HepG2 (cell line): ENCODE measurements around the gene SDR42E2. TPM values are rescaled to one million over a fixed set of nuclear protein-coding genes. Genes with fewer than 3 reads are reported as not detected.

ENCODE experiments used
- ATAC-seq: fragments of 200-7000 bp; cut with Tn5 transposase; 3 replicates; pipeline ENCODE4 v1.9.1; 2020; ENCODE audit warnings: mild to moderate bottlenecking, moderate library complexity
- BruUV-seq: library from RNA; stranded (reverse); fragments of 400-500 nt; replicated peaks from 2 replicates; lab custom pipeline; 2021; lab: Mats Ljungman, UMichigan
- CTCF ChIA-PET: fragments of 300-600 bp; formaldehyde crosslinking; extraction: SDS; loops from one replicate; lab custom pipeline; 2021; ENCODE audit warnings: low total read pairs, inconsistent platforms, low intra/inter-chr PET ratio; lab: Yijun Ruan, JAX
- POLR2A ChIA-PET: fragments of 350-600 bp; sonication (Branson Sonifier 250); formaldehyde crosslinking; loops from one replicate; lab custom pipeline; 2020; ENCODE audit warnings: antibody characterized with exemption, inconsistent platforms; lab: Yijun Ruan, JAX
- DNase-seq: peaks from one replicate; pipeline ENCODE4 v3.0.0-alpha.2; 2015; ENCODE audit warnings: low spot score
- FAIRE-seq: peaks from 3 replicates; lab custom pipeline; 2011; peaks lifted over from hg19 to GRCh38; lab: Jason Lieb, UNC
- H2AFZ ChIP-seq: one replicate; pipeline ENCODE4 v1.6.1; 2011; ENCODE audit warnings: low read length, inconsistent platforms
- H3K27ac ChIP-seq: fragments of 300-600 bp; 3 replicates; pipeline ENCODE4 v1.8.0; 2011; ENCODE audit warnings: mixed run types, mild to moderate bottlenecking, mixed read lengths, low read length, inconsistent platforms; ENCODE audit not compliant: insufficient read depth; ENCODE audit errors: extremely low read length
- H3K27me3 ChIP-seq, 2 experiments: fragments of 200-600 bp in 1 of 2; 2 replicates in 1 of 2; 3 replicates in 1 of 2; pipeline versions ENCODE4 v1.6.0 to v1.8.0; 2011; ENCODE audit warnings: low read length in 2 of 2, mild to moderate bottlenecking in 2 of 2, moderate library complexity in 2 of 2, inconsistent platforms in 1 of 2; ENCODE audit not compliant: insufficient read depth in 2 of 2, control insufficient read depth in 1 of 2
- H3K36me3 ChIP-seq, 2 experiments: fragments of 200-600 bp in 1 of 2; replicated peaks in 1 of 2; 2 replicates in 1 of 2; 3 replicates in 1 of 2; pipeline versions ENCODE4 v1.5.1 to v1.8.0; 2011; ENCODE audit warnings: low read length in 2 of 2, inconsistent platforms in 1 of 2; ENCODE audit not compliant: insufficient read depth in 2 of 2, control insufficient read depth in 1 of 2
- H3K4me1 ChIP-seq: 2 replicates; pipeline ENCODE4 v1.5.1; 2012; ENCODE audit warnings: low read length, inconsistent platforms; ENCODE audit not compliant: insufficient read depth
- H3K4me2 ChIP-seq: 2 replicates; pipeline ENCODE4 v1.6.0; 2011; ENCODE audit warnings: low read depth, low read length, inconsistent platforms
- H3K4me3 ChIP-seq, 3 experiments: fragments of 200-600 bp in 1 of 3; sonication (generic), shearing (Covaris generic) in 1 of 3; replicated peaks in 1 of 3; 2 replicates each; pipeline ENCODE4 v1.5.1; 2011 to 2016; ENCODE audit warnings: low read length in 3 of 3, inconsistent platforms in 2 of 3, low read depth in 2 of 3, mild to moderate bottlenecking in 2 of 3, control low read depth in 1 of 3, mixed read lengths in 1 of 3; ENCODE audit not compliant: insufficient read depth in 1 of 3
- H3K79me2 ChIP-seq: one replicate; pipeline ENCODE4 v1.6.1; 2011; ENCODE audit warnings: low read length, inconsistent platforms; ENCODE audit not compliant: insufficient read depth
- H3K9ac ChIP-seq: 2 replicates; pipeline ENCODE4 v1.6.0; 2011; ENCODE audit warnings: mild to moderate bottlenecking, low read depth, low read length, inconsistent platforms; ENCODE audit not compliant: insufficient read depth
- H3K9me3 ChIP-seq: 2 replicates; pipeline ENCODE4 v1.5.1; 2012; ENCODE audit warnings: mild to moderate bottlenecking, low read length
- H4K20me1 ChIP-seq: 2 replicates; pipeline ENCODE4 v1.6.0; 2011; ENCODE audit warnings: inconsistent platforms, mild to moderate bottlenecking, low read length, moderate library complexity; ENCODE audit not compliant: insufficient read depth
- ZNF747 ChIP-seq: sonication (generic); formaldehyde crosslinking; IDR thresholded peaks from 2 replicates; pipeline ENCODE4 v1.8.1; 2023; ENCODE audit warnings: missing genetic modification reagents, mild to moderate bottlenecking, borderline replicate concordance
- ZNF768 ChIP-seq: sonication (generic); formaldehyde crosslinking; IDR thresholded peaks from 2 replicates; pipeline ENCODE4 v1.4.0; 2020; ENCODE audit warnings: missing genetic modification reagents
- WGBS: methylation state at CpG from one replicate; pipeline ENCODE4 v1.1.6; 2017; ENCODE audit warnings: low lambda C conversion rate; 5-methylcytosine and 5-hydroxymethylcytosine counted together
- in situ Hi-C: cut with HindIII; loops from 2 replicates; pipeline ENCODE4 v1.10.0; 2017; ENCODE audit warnings: low pct_unique_long_range_greater_than_20kb; ENCODE audit not compliant: extremely low pct_ligation_motif_present
- intact Hi-C: fragments of 100-400 bp; cut with micrococcal nuclease; formaldehyde crosslinking; loops from one replicate; pipeline ENCODE4 v1.10.0; 2022; ENCODE audit not compliant: unreplicated experiment
- polyA plus RNA-seq, 8 experiments: library from polyadenylated mRNA; depleted of rRNA in 3 of 8; stranded (reverse) in 7 of 8; unstranded in 1 of 8; fragments of >200 nt; fragmentation: Illumina TruSeq in 4 of 8; extraction: Trizol in 4 of 8; gene quantifications; 2 replicates each; pipeline versions ENCODE4 v1.2.1 to v1.2.3, GENCODE V29; 2011 to 2016; ENCODE audit warnings: low read depth in 4 of 8, missing spikeins in 1 of 8, mixed read lengths in 1 of 8; ENCODE audit not compliant: insufficient read depth in 1 of 8
- total RNA-seq, 5 experiments: library from RNA; depleted of rRNA; stranded (reverse); fragments of >200 nt; fragmentation: Illumina TruSeq; extraction: Trizol; gene quantifications; 2 replicates each; pipeline ENCODE4 v1.2.3, GENCODE V29; 2016; ENCODE audit warnings: low read depth in 1 of 5
- TF ChIP-seq, protein P1 (sequence below): sonication (generic); formaldehyde crosslinking; IDR thresholded peaks from 2 replicates; pipeline ENCODE4 v1.5.1; 2020; ENCODE audit warnings: mild to moderate bottlenecking, missing genetic modification reagents, moderate library complexity
- TF ChIP-seq, protein P2 (sequence below): sonication (generic); formaldehyde crosslinking; IDR thresholded peaks from 2 replicates; pipeline ENCODE4 v1.4.0; 2020; ENCODE audit warnings: mild to moderate bottlenecking, missing genetic modification reagents

SDR42E2 gene
- total and polyA plus RNA-seq, 2 of the 13 experiments (the other 11 are each of a cell fraction or from before 2014, with no cell fraction given) = 0.05 to 0.11 TPM

DNA sequence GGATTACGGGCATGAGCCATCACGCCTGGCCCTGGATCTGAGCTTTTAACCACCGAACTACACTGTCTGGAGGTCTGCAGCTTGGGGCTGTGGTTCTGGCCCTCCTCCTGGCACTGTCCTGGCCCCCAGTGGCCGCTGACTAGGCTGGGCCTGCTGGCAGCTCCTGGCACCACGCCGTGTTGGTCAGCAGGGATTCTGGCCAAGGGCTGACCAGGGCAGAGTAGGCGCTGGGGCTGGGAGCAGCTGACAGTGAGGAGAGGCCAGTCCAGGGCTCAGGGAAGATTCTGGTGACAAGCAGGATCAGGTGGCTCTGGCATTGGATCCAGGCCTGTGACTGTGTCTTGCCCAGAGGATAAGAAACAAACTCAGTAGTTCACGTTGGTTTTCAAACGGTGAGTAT, 58.4 kb downstream of the SDR42E2 start:
- in situ Hi-C loops = no loop called here
- intact Hi-C loops = no loop called here

More for the DNA sequence above, 58.4 kb downstream of the SDR42E2 start:
- ATAC-seq = peak; percentile 31
- 86% methylated on average over 9 of the region's 9 CpGs for WGBS
- no TSS peak for BruUV-seq
- no peak overlapping the region for H2AFZ ChIP-seq
- H4K20me1 ChIP-seq = no peaks in the 10 kb centered on the region
- DNase-seq = no peak
- no peak for FAIRE-seq
- H3K27ac ChIP-seq = no peak overlapping the region
- POLR2A ChIA-PET = interaction anchor here (3.4 kb wide), 1 partner anchor 29 kb away, joined by 9 read pairs; no protein-coding TSS in a partner anchor
- TF ChIP-seq ZNF747 (CRISPR knock-in tag) (no peak), ZNF768 (CRISPR knock-in tag) (0 out of 2 replicates have a peak, but pooled peaks have one; percentile 11)
- TF ChIP-seq, protein P1, sequence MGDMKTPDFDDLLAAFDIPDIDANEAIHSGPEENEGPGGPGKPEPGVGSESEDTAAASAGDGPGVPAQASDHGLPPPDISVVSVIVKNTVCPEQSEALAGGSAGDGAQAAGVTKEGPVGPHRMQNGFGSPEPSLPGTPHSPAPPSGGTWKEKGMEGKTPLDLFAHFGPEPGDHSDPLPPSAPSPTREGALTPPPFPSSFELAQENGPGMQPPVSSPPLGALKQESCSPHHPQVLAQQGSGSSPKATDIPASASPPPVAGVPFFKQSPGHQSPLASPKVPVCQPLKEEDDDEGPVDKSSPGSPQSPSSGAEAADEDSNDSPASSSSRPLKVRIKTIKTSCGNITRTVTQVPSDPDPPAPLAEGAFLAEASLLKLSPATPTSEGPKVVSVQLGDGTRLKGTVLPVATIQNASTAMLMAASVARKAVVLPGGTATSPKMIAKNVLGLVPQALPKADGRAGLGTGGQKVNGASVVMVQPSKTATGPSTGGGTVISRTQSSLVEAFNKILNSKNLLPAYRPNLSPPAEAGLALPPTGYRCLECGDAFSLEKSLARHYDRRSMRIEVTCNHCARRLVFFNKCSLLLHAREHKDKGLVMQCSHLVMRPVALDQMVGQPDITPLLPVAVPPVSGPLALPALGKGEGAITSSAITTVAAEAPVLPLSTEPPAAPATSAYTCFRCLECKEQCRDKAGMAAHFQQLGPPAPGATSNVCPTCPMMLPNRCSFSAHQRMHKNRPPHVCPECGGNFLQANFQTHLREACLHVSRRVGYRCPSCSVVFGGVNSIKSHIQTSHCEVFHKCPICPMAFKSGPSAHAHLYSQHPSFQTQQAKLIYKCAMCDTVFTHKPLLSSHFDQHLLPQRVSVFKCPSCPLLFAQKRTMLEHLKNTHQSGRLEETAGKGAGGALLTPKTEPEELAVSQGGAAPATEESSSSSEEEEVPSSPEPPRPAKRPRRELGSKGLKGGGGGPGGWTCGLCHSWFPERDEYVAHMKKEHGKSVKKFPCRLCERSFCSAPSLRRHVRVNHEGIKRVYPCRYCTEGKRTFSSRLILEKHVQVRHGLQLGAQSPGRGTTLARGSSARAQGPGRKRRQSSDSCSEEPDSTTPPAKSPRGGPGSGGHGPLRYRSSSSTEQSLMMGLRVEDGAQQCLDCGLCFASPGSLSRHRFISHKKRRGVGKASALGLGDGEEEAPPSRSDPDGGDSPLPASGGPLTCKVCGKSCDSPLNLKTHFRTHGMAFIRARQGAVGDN (CRISPR knock-in tag) = peak; percentile 46
- TF ChIP-seq, protein P2, sequence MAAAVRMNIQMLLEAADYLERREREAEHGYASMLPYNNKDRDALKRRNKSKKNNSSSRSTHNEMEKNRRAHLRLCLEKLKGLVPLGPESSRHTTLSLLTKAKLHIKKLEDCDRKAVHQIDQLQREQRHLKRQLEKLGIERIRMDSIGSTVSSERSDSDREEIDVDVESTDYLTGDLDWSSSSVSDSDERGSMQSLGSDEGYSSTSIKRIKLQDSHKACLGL (CRISPR knock-in tag) = 0 out of 2 replicates have a peak, but pooled peaks have one; percentile 6
- no peaks in the 10 kb centered on the region for H3K9me3 ChIP-seq
- H3K4me1 ChIP-seq = peaks cover 23% of the 10 kb centered on the region
- H3K27me3 ChIP-seq = no peaks in the 10 kb centered on the region
- H3K36me3 ChIP-seq = peaks cover 9 to 23% of the 10 kb centered on the region in 2 experiments
- peaks cover 12% of the 10 kb centered on the region for H3K79me2 ChIP-seq
- CTCF ChIA-PET = no interaction called here
- no peak overlapping the region for H3K9ac ChIP-seq
- H3K4me3 ChIP-seq = no peak overlapping the region
- no peak overlapping the region for H3K4me2 ChIP-seq
